H54 (cell line): ENCODE data around the gene UNC13B.
"Not testable (repeated sequence)": the region's sequence is repeated elsewhere in the genome, so short reads cannot be mapped to it uniquely, and the experiment has no call there.

Source experiments
- DNase-seq: peaks from one replicate; pipeline ENCODE4 v3.0.0; 2011; ENCODE audit warnings: low spot score, mixed read lengths; ENCODE audit not compliant: insufficient read length
- FAIRE-seq: peaks from 3 replicates; lab custom pipeline; 2011; peaks lifted over from hg19 to GRCh38; lab: Jason Lieb, UNC
- POLR2A ChIP-seq: IDR thresholded peaks from 2 replicates; pipeline ENCODE4 v1.6.1; 2011; ENCODE audit warnings: low read depth, mild to moderate bottlenecking, low read length

The UNC13B gene

DNA sequence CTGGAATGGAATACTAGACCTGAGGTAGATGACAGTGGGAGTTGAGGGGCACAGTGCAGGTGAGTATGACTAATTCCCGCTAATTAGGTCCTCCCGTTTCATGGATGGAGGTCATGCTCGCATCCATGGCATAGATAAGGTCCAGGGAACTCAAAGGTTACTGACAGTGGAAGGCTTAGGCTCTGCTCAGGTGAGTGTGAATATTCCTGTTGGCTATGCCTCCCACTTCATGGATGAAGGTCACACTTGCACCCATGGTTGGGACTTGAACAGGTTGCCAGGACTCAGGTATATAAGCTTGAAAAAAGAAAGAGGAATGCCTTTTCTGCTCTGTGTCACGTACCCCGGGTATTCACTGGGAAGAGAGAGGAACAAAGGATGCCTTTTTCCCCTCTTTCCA, 19.8 kb upstream of the UNC13B start:
- no peak for TF ChIP-seq POLR2A
- DNase-seq (no peak), FAIRE-seq (no peak)

- not testable (repeated sequence) for DNase-seq, FAIRE-seq
Measured at GRCh38 chr9:35147941-35148563, 13.8 kb upstream of the UNC13B start.

DNA sequence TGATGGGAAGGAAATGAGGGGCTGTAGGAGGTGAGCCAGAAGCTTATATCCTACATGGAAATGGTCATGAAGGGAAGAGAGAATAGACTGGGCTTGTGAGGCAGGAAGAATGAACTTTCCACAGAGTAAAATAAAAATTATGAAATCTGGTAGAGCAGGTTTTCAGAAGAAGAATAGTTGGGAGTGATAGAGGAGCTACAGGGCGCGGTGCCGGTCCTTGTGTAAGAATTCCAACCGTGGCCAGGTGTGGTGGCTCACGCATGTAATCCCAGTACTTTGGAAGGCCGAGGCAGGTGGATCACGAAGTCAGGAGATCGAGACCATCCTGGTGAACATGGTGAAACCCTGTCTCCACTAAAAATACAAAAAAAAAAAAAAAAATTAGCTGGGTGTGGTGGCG, 8.9 kb upstream of the UNC13B start:
- FAIRE-seq (no peak), DNase-seq (no peak)
- TF ChIP-seq POLR2A, result no peak

- TF ChIP-seq POLR2A, result no peak
- DNase-seq (no peak), FAIRE-seq (no peak)
Measured at GRCh38 chr9:35156781-35157180, 5.0 kb upstream of the UNC13B start.

DNA sequence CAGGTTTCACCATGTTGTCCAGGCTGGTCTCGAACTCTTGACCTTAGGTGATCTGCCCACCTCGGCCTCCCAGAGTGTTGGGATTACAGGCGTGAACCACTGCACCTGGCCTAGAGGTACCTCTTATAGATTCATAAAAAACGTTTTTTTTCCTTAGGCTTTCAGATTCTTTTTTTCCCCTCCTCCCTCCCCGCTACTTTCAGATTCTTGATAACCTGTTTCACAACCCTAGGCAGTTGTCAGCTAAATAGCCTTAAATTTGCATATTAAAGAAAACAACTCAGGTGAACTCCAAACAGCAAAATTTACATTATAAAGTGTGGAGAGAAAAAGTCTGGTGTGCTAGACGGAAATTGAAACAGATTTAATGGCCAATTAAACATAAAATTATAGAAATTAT, 4.0 kb upstream of the UNC13B start:
- not testable (repeated sequence) for DNase-seq, FAIRE-seq

GRCh38 chr9:35158501-35159280, 3.1 kb upstream of the UNC13B start:
- DNase-seq (no peak), FAIRE-seq (no peak)
- TF ChIP-seq POLR2A, result no peak

DNA sequence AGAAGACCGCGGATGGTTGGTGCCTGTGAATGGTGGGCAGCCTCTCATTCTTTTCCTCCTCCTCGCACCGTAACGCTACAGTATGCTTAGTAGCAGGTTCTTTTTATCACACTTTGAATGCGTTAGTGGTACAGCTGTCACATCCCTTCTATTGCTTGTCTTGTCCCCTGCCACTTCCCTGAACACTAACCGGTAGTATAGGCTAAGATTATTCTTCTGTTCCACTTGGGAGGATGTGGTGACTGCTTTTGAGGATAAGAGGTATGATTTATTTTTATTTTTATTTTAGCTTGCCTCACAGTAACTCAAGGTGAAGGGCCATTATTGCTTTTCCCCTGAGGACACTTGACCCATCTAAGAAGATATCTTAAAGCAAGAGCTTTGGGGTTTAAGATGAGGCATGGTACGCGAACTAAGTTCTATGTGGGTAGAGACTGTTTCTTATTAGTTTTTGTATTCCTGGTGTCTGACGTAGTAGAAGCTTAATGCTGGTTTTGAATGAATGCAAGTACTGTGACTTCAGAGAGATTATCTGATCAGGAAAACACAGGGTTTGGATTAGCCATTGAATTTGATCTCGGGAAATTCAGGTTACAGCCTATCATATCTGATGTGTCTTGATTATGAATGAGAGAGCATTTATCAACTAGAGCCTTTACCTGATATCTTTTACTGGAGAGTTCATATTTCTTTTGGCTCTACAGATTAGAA, 951 bp downstream of the UNC13B start:
- FAIRE-seq (no peak), DNase-seq (no peak)

DNA sequence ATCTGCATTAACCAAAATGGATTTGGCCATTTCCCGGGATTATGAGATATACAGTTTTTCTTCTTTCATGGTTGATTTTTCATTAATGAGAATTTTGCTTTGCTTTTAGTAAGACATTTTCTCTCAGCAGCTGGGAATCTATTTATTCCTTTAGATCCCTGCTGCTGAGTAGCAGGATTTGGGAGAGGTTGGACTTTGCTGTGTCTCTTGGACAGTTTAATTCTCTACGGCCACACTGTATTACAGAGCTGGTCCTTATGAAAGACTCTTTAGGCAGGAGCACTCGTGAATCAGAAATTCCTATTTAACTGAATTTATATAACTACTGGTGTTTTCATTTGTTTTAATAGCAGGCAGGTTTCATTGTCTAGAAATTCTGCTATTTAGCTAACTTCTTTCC, 1.6 kb downstream of the UNC13B start:
- FAIRE-seq, result no peak
- DNase-seq, result no peak
- no peak for TF ChIP-seq POLR2A

More for the DNA sequence above, 951 bp downstream of the UNC13B start:
- no peak for TF ChIP-seq POLR2A

- peak; percentile 97 for FAIRE-seq
- DNase-seq, result peak; percentile 35
- no peak for TF ChIP-seq POLR2A
Measured at GRCh38 chr9:35164711-35165110, 2.9 kb downstream of the UNC13B start.

DNA sequence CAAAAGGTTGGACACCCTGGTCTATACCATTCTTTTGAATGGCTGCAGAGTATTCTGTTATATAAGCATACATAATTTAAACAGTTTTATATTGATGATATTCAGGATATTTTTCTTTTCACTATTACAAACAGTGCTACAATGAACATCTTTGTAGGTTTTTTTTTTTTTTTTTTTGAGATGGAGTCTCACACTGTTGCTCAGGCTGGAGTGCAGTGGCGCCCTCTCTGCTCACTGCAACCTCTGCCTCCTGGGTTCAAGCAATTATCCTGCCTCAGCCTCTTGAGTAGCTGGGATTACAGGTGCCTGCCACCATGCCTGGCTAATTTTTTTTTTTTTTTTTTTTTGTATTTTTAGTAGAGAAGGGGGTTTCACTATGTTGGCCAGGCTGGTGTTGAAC, 5.6 kb downstream of the UNC13B start:
- DNase-seq, FAIRE-seq: not testable (repeated sequence)

DNA sequence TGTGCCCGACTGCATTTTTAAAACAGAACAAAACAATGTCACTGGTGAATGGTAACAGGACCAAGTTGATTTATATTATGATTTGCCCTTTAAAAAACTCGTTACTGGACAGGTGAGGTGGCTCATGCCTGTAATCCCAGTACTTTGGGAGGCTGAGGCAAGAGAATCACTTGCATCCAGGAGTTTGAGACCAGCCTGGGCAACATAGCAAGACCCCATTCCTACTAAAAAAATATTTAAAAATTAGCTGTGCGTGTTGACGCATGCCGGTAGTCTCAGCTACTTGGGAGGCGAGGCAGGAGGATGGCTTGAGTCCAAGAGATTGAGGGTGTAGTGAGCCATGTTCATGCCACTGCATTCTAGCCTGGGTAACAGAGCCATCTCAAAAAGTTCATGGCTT, 7.2 kb downstream of the UNC13B start:
- DNase-seq (no peak), FAIRE-seq (no peak)
- TF ChIP-seq POLR2A, result no peak

DNA sequence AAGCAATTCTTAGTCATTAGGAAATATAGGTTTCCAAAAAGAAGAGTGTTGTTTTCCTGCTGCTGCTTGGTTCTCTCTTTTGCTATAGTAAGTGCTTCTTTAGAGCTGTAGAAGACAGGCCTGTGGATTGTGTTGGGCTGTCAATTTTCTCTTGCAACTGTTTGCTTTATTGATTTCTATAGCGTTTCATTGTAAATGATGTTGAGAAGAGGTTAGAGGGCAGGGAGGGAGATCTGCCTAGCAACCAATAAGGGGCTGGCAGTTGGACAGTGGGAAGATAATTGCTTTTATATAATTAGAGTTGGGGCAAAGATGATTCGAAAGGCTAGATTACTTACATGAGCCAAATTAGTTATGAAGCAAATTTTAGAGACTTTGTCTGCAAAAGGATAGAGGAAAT, 11.1 kb downstream of the UNC13B start:
- no peak for TF ChIP-seq POLR2A
- FAIRE-seq, result no peak
- no peak for DNase-seq

DNA sequence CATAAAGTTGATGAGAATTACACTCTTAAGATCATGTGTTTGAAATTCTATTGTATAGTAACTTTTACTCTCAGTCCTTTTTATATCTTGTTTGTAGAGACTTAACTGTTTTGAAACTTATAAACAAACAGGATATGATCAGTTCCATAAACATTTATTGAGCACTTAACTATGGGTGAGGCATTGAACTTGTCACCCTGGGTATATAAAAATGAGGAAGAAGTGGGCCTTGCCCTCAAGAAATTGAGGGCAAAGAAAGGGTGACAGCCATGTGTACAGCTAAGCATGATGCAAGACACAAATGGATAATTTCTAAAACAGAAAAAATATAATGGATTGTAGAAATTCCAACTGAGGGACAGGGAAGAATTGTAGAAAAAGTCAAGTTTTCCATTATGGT, 15.7 kb downstream of the UNC13B start:
- no peak for TF ChIP-seq POLR2A
- DNase-seq (no peak), FAIRE-seq (no peak)

- no peak for TF ChIP-seq POLR2A
- DNase-seq, result no peak
- no peak for FAIRE-seq
Measured at GRCh38 chr9:35179347-35180280, 17.8 kb downstream of the UNC13B start.
